Right lung (tissue), 5 donors: ENCODE results near the gene MYO7A. TPM values are rescaled to one million over a fixed set of nuclear protein-coding genes. Genes with fewer than 3 reads are reported as not detected.

Experiments
- DNase-seq, 2 donors: peaks; one replicate each; pipeline ENCODE4 v3.0.0-alpha.2; 2013
- polyA plus RNA-seq, 5 donors: library from polyadenylated mRNA; unstranded; fragments of 120-200 nt; gene quantifications; one replicate each; pipeline versions ENCODE4 v1.2.1 to v1.2.3, GENCODE V29; 2013; ENCODE audit warnings: inconsistent platforms in 1 of 5, low replicate concordance in 1 of 5; ENCODE audit not compliant: insufficient read length in 5 of 5, insufficient read depth in 1 of 5

MYO7A gene
- polyA plus RNA-seq, 5 donors, result 4.4 to 6.3 (median 5.4) TPM

DNA sequence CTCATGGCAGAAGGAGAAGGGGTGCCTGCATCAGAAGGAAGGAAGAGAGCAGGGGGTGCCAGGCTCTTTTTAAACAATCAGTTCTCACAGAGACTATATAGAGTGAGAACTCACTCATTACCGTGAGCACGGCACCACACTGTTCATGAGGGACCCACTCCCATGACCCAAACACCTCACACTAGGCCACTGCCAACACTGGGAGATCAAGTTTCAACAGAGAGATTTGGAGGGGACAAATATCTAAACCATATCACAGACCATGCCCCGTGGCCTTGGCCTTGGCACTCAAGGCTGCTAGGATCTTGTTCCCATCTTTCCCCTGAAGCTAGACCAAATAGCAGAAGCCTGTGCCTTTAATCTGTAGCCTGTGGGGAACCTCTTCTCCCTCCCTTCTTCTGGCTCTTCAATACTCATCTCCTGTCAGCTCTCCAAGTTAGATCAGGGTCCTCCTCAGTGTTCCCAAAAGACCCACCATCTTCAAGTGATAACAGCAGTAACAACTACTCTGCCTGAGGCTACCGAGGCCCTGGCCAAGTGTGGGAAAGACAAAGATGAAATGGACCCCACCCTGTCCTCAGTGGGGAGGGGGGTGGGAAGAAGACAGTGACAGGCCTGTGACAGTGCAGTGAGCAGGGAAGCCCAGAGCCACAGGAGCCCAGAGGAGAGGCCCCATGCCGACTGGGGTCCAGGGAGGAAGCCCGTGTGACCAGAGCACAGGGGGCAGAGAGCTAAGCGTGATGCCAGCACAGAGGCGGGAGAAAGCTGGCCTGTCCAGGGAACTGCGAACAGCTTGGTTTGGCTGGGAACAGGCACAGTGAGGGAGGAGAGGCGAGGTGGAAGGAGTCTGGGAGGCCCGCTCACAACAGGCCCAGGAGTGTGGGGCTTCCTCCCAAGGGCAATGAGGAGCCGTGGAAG lies 72.6 kb downstream of the MYO7A start:
- no peak for DNase-seq

DNA sequence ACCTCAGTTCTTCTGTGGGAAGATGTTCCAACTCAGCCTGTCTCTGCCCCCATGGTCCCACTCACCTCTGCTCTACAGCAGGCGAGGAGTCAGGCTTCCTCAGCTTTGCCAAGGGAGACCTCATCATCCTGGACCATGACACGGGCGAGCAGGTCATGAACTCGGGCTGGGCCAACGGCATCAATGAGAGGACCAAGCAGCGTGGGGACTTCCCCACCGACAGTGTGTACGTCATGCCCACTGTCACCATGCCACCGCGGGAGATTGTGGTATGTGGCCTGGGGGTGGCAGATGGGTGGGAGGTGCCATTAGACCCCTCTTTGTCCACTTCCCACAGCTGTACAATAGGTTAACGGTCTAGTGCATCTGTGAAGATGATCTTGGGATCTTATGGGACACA lies 73.3 kb downstream of the MYO7A start:
- DNase-seq, result no peak

DNA sequence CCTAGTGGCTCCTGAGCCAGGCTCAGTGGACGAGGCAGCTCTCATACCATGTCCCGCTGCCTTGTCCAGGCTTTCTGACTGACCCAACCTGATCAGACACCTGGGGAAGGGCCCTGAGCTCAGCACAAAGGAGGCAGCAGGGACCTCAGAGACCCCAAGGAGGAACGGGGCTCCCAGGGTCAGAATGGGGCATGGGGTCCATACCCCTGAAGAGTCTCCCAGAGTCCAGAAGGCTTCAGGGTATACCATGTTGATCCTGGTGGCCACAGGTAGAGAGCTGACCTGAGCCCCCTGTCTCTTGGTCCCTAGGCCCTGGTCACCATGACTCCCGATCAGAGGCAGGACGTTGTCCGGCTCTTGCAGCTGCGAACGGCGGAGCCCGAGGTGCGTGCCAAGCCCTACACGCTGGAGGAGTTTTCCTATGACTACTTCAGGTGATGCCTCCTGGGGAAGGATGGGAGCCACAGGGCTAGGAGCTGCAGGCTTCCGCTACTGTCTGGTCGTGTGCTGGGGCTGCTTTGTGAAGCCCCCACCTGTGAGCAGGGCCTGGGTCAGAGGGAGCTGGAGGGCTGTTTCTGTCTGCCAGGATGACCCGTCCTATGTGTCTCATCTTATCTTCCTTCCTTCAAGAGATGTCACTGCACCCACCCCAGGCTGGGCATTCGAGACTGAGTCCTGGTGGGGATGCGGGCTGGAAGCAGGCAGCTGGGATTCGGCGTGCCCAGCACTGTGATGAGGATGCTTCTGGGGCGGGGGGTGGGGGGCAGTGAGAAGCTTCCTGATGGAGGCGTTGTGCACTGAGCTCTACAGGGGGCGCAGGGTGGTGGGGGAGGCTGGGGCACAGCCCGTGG lies 74.2 kb downstream of the MYO7A start:
- no peak for DNase-seq

DNA sequence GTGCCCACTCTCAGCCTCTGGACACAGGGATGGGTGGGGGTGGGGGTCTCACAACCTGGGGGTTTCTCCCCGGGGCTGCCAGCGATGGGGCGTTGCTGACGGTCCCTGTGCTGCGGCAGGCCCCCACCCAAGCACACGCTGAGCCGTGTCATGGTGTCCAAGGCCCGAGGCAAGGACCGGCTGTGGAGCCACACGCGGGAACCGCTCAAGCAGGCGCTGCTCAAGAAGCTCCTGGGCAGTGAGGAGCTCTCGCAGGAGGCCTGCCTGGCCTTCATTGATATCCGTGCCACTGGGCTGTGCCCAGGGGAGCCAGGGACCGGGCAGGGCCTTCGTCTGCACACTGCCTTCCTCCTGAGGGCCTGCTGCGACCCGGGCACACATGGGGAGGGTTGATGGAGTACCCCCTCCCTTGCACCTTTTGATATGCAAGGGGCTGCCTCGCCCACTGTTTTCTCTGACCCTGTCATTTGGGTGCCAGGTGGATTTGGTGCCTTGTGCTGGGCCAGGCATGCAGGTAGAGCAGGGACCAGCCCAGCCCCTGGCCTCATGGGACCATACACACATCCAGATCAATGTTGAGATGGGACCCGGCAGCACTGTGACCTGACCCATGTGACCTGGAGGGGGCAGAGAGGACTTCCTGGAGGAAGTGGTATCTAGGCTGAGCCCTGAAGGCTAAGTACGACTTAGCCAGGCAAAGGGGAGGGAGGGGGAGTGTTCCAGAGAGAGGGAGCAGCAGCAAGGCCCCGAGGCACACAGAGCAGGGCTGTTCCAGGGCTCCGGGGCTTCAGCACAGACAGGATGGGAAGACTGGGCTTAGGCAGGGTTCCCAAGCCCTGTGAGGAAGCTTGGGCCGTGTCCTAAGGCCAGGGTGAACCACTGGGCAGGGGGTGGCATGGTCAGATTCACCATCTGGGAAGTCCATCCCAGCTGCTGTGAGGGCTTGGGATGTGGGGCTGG lies 75.2 kb downstream of the MYO7A start:
- no peak for DNase-seq

DNA sequence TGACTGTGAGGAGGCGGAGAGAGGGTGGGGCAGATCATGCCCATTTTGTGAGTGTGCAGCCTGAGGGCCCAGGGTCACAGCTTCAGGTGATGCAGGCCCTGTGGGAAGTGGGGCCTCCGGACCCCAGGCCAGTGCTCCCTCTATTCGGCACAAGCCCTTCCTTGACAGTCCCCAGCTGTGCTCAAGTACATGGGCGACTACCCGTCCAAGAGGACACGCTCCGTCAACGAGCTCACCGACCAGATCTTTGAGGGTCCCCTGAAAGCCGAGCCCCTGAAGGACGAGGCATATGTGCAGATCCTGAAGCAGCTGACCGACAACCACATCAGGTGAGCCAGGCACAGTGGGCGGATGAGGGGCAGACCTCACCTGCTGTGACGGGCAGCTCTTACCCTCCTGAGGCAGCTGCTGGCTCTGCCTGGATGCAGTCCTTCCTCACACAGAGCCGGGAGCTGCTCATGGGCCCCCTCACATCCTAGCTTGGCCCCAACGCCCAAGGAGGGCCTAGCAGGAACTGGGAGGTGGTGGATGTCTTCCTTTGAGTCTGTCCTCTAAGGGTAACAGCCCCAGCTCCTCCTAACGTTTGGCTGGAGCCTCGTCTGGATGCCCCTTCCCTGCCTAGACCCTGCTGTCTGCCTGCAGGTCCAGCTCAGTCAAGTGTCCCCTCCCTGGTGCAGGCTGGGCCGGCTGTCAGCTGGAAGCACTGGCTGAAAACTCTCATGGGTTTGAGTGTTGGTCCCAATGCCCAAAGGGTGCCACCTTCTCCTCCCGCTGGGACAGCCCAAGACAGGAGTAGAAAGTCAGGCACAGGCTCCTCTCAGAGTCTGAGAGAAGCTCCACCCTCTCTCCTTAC lies 76.1 kb downstream of the MYO7A start:
- no peak for DNase-seq

DNA sequence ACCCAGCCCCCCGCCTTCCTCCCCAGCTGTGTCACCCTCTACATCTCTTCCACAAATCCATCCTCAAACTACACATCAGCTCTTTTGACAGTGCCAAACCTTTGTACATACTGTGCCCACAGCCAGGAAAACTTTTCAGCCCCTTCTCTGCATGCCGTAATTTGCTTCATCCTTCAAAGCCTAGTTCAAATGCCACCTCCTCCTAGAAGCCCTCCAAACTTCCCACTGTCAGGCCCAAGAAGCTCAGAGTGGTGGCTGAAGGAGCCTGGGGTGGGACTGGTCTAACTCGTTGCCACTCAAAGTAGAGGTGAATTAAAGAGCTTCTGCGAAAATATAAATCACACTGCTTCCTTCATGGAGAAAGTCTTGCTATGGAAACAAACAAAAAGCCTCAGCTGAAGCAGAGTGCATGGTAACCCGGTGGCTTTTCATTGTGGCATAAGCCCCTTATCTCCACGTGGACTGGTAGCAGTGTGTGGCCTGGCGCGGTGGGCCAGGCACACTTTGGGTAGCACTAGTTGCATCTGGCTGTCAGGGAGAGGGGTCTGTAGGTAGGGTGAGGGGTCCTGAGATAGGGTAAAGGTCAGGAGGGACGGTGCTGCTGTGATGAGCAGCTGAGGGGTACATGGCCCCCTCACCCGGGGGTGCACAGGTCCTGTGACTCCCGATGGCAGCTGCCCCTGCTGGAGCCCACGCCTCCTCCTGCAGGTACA lies 76.9 kb downstream of the MYO7A start:
- no peak for DNase-seq

DNA sequence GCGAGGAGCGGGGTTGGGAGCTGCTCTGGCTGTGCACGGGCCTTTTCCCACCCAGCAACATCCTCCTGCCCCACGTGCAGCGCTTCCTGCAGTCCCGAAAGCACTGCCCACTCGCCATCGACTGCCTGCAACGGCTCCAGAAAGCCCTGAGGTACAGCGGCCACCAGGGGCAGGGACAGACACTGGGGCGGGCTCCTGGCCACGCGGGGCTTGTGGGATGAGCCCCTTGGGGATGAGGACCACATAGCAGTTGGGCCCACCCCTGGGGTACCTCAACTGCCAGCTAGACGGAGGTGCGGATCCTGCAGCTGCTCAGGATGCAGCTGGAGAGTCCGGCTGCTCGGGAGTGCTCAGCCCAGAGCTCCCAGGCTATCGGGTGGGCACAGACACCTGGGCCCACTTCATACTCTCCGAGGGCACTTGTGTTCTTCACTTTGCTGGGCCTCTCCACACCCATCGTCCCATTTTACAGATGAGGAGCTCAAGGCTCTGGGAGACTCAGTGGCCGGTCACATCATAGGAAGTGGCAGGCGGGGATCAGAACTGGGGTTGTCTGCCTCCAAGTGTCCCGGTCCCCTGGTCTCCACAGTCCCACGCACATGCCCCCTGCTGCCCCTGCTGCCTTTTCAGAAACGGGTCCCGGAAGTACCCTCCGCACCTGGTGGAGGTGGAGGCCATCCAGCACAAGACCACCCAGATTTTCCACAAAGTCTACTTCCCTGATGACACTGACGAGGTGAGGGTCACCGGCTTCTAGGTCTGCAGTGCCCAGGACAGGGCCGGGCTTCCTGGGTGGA lies 77.6 kb downstream of the MYO7A start:
- DNase-seq, result no peak

DNA sequence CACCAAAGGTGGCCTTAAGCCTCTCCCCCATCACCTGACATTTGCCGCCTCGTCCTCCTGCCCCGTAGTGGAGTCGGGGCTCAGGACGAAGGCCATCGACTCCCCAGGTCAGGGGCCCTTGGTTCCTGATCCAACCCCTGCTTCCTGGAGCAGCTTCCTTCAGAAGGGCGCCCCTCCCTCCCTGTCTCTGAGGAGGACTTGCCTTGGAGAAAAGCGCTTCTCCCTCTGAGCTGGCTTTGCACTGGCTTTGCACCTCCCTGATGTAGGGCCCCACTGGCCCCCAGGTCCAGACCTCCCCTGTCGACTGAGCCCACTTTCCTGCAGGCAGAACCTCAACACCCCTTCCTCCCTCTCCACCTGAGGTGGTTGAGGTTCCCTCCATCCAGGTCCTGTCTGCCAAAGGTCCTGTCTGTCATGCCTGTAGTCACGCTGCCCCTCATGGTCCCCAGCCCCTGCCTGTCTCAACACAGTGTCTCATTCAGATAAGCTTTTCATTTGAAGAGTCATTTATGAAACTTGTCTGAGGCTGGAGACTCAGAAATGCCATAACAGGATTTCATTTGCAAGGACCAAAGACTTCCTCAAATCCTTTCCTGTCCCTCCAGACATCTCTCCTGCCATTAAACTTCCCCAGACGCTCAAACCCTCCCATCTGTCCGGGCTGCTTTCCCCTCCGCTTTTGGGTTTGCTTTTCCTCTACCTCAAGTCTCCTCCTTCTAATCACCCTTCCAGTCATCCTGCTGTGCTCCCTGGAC lies 78.4 kb downstream of the MYO7A start:
- no peak for DNase-seq

DNA sequence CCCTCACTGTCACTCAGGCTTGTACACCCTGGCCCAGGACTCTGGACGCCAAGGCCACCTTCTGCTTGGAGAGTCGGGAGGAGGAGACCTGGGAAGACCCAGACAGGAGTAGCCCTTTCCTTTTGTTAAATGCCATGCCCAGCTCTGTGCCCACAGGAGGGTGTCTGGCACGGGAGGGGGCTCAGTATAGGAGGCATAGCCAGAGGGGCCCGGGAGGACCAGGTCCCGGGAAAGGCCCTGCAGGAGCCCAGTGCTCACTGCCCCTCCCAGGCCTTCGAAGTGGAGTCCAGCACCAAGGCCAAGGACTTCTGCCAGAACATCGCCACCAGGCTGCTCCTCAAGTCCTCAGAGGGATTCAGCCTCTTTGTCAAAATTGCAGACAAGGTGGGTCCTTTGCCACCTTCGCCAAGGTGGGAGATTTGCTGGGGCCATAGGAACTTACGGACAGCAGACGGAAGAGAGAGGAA lies 79.0 kb downstream of the MYO7A start:
- no peak for DNase-seq

DNA sequence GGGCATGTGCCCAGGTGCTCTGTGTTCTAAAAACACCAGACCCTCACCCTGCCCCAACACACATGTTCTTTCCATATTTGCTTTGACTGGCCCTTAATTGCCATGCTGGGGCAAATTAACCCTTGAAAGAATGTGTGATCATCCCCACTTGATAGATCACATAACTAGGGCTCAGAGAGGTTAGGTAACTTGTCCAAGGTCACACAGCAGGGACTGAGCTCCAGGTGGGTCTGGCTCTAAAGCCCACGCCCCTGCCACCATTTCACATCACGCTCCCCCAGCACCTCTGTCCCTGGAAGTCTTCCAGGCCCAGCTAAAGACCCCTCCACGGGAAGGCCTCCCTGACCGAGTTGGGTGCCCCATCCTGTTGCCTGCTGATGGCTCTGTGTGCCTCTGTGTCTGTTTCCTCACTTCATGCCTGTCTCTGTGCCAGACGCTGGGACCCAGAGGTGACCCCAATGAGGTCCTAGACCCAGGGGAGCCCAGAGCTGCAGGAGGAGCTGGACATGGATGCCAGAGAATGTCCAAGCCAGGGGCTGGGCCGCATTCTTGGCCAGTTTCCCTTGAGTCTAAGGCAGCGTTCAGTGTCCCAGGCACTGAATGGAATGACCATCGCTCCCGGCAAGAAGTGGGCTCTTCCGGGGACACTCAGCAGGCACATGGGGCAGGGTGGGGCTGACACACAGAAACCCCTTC lies 79.7 kb downstream of the MYO7A start:
- no peak for DNase-seq

DNA sequence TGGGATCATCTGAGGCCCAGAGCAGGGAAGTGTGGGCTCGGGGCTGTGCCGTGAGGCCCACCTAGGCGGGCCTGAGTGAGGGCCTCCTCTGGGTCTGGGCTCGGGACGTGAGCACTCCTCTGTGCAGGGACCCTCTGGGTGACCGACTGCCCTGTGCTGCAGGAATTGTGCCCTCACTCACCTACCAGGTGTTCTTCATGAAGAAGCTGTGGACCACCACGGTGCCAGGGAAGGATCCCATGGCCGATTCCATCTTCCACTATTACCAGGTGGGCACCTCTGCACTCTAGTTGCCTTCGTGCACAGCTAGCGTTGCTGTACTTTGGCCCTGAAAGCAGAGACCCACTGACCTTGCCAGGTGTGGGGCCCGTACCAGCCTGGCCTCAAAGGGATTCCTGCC lies 80.5 kb downstream of the MYO7A start:
- DNase-seq, result no peak

DNA sequence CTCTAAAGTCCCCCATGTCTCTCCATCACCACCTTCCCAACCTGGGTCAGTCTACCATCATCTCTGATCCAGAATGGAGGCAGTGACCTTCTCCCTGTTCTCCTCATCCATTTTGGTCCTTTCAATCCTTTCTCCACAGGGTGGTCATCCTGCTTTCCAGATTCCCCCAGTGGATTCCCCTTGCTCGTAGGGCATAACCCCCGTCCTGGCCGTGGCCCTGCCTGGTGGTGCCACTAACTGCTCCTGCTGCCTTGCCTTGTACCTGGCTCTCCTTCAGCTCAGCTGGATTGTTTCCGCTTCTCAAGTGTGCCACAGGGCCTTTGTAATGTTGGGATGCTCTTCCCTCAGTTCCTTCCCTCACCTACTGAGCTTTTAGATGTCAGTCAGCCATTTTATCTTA lies 81.6 kb downstream of the MYO7A start:
- no peak for DNase-seq

DNA sequence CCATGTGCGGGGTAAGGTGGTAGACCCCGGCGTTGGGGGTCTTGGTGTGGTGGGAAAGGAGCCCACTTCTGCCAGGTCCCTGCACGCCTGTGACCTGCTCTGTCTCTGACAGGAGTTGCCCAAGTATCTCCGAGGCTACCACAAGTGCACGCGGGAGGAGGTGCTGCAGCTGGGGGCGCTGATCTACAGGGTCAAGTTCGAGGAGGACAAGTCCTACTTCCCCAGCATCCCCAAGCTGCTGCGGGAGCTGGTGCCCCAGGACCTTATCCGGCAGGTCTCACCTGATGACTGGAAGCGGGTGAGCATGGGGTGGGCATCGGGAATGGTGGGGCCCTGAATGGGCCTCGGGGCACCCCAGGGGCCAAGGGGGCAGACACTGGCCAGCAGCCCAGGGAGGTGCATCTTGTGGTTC lies 83.0 kb downstream of the MYO7A start:
- no peak for DNase-seq

DNA sequence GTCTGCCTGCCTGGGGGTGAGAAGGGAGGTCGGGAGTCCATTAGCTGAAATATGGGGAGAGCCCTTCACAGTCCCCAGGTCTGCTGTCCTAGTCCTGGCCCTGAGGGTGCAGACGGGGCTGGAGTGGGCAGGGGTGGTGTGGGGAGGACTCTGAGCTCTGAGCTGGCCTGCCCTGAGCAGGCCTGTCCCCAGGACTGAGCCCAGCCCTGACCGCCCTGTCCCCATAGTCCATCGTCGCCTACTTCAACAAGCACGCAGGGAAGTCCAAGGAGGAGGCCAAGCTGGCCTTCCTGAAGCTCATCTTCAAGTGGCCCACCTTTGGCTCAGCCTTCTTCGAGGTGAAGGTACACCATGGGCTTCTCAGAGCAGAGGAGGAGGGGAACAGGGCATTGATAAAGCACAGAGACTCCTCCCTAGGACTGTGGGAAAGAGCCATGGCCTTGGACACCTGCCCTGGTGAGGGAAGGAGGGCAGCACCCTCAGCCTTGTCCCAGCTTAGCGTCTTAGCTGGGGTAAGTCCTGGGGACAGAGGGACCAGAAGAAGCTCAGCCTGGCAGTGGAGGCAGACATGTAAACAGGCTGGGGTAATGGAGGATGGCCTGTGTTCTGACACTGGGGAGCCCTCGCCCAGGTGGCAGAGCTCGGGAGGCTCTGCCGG lies 83.7 kb downstream of the MYO7A start:
- no peak for DNase-seq

DNA sequence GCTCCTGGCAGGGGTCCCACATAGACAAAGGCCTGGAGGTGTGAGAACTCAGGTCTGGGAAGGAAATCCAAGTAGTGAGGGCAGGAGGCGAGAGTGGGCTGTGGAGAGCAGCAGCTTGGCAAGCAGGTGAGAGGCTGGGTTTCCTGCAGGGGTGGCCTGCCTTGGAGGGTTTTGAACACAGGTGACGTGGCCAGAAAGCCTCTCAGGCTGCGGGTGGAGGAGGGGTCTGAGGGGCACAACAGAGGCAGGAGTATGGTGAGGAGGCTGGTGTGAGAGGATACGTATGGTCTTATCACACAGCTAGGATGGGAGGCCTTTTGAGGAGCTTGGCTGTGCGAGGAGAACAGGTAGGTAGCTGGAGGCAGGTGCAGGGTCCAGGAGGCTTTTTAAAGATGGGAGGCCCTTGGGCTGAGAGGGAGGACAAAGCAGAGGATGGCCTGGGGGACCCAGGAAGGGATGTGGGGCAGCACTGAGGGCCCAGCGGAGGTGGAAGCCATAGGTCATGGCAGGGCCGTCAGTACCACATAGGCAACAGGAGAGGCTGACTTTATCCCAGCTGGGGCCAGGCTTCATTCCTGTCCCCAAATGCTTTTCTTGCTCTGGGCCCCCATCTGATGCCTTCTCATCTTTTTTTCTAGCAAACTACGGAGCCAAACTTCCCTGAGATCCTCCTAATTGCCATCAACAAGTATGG lies 84.4 kb downstream of the MYO7A start:
- DNase-seq, result no peak

DNA sequence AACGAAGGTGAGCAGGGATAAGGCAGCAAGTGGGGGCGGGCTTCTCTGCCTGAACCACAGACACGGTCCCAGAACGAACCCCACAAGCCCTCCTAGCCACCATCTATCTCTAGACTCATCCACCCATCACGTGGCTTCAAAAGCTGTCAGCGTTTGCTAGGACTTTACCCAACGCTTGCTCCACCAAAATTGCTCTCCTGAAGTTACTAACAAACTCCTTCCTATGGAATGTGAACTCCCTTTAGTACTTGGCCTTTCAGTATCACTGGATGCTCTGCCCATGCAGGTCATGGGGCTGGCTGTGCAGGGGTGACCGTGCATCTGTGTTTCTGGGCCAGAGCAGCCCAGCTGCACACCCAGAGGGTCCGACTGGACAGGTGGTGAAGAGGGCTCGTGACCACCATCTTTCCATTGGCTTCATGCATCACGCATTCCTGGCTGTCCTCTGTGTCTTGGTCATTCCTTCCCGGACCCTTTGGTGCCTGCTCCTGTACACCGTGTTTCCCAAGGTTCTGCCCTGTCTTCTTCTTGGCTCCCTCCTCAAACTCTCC lies 85.1 kb downstream of the MYO7A start:
- no peak for DNase-seq
